WTC11 (cell line): ENCODE data around the gene PHKA2. TPM values are rescaled to one million over a fixed set of nuclear protein-coding genes. Genes with fewer than 3 reads are reported as not detected.

ENCODE experiments used
- ATAC-seq: fragments of 200-7000 bp; cut with Tn5 transposase; 2 replicates; pipeline ENCODE4 v1.10.0; 2021; ENCODE audit warnings: mild to moderate bottlenecking, moderate library complexity
- CTCF ChIA-PET: fragments of 300-600 bp; sonication (Branson Sonifier 250); formaldehyde crosslinking; loops from one replicate; lab custom pipeline; 2021; ENCODE audit warnings: antibody characterized with exemption; lab: Charles Lee
- POLR2A ChIA-PET: fragments of 350-600 bp; sonication (Branson Sonifier 250); formaldehyde crosslinking; loops from one replicate; lab custom pipeline; 2021; ENCODE audit warnings: antibody characterized with exemption; lab: Charles Lee
- DNase-seq: peaks from one replicate; pipeline ENCODE4 v3.0.0; 2021; ENCODE audit warnings: low spot score
- H3K27ac Mint-ChIP-seq: 2 replicates; pipeline ENCODE4 v1.8.0; 2021; ENCODE audit warnings: mixed read lengths
- H3K27me3 Mint-ChIP-seq: 2 replicates; pipeline ENCODE4 v1.8.0; 2021; ENCODE audit warnings: low read depth, mild to moderate bottlenecking, moderate library complexity, mixed read lengths
- H3K36me3 Mint-ChIP-seq: 2 replicates; pipeline ENCODE4 v1.8.0; 2021; ENCODE audit warnings: mixed read lengths
- H3K4me1 Mint-ChIP-seq: 2 replicates; pipeline ENCODE4 v1.8.0; 2022; ENCODE audit warnings: mixed read lengths
- H3K4me3 Mint-ChIP-seq: 2 replicates; pipeline ENCODE4 v1.8.0; 2021; ENCODE audit warnings: mild to moderate bottlenecking, moderate library complexity, mixed read lengths
- H3K9me3 Mint-ChIP-seq: 2 replicates; pipeline ENCODE4 v1.8.0; 2021; ENCODE audit warnings: mixed read lengths
- CBFB ChIP-seq: sonication (generic); formaldehyde crosslinking; IDR thresholded peaks from 2 replicates; pipeline ENCODE4 v1.8.1; 2022; ENCODE audit warnings: mild to moderate bottlenecking, low read depth, missing genetic modification reagents
- EMX1 ChIP-seq: fragments of 250-450 bp; sonication (Bioruptor Pico); IDR thresholded peaks from 2 replicates; pipeline ENCODE4 v1.8.0; 2021; ENCODE audit warnings: mild to moderate bottlenecking
- FOXK1 ChIP-seq: sonication (generic); formaldehyde crosslinking; IDR thresholded peaks from 2 replicates; pipeline ENCODE4 v1.8.0; 2022; ENCODE audit warnings: mild to moderate bottlenecking, moderate library complexity, missing genetic modification reagents
- GRHL2 ChIP-seq: fragments of 250-450 bp; sonication (Bioruptor Pico); IDR thresholded peaks from 2 replicates; pipeline ENCODE4 v1.8.0; 2022; ENCODE audit warnings: mild to moderate bottlenecking, moderate library complexity; ENCODE audit not compliant: insufficient replicate concordance, severe bottlenecking
- GTF2I ChIP-seq: fragments of 250-450 bp; sonication (Bioruptor Pico); conservative IDR thresholded peaks from 2 replicates; pipeline ENCODE4 v1.4.0; 2021; ENCODE audit warnings: mild to moderate bottlenecking
- IRF2 ChIP-seq: sonication (generic); formaldehyde crosslinking; IDR thresholded peaks from 2 replicates; pipeline ENCODE4 v1.8.0; 2022; ENCODE audit warnings: low read depth, missing genetic modification reagents, borderline replicate concordance
- JAZF1 ChIP-seq: fragments of 250-450 bp; sonication (Bioruptor Pico); IDR thresholded peaks from 2 replicates; pipeline ENCODE4 v1.9.0; 2021; ENCODE audit warnings: moderate library complexity, mild to moderate bottlenecking, inconsistent platforms
- NFYB ChIP-seq: sonication (generic); formaldehyde crosslinking; conservative IDR thresholded peaks from 2 replicates; pipeline ENCODE4 v1.8.0; 2022; ENCODE audit warnings: low read depth, missing genetic modification reagents
- RELA ChIP-seq: sonication (generic); formaldehyde crosslinking; IDR thresholded peaks from 2 replicates; pipeline ENCODE4 v1.8.1; 2022; ENCODE audit warnings: missing genetic modification reagents, mild to moderate bottlenecking, borderline replicate concordance
- ZNF121 ChIP-seq: sonication (generic); formaldehyde crosslinking; IDR thresholded peaks from 2 replicates; pipeline ENCODE4 v1.8.0; 2023; ENCODE audit warnings: missing genetic modification reagents
- ZNF263 ChIP-seq: sonication (generic); formaldehyde crosslinking; IDR thresholded peaks from 2 replicates; pipeline ENCODE4 v1.8.1; 2022; ENCODE audit warnings: low read depth, mild to moderate bottlenecking, moderate library complexity, missing genetic modification reagents
- total RNA-seq: library from RNA; stranded (reverse); gene quantifications from 3 replicates; pipeline ENCODE4 v1.2.3, GENCODE V29; 2021
- TF ChIP-seq, protein P1 (sequence below): fragments of 250-450 bp; sonication (Bioruptor Pico); IDR thresholded peaks from 2 replicates; pipeline ENCODE4 v1.9.0; 2021; ENCODE audit warnings: mild to moderate bottlenecking
- TF ChIP-seq, protein P2 (sequence below): sonication (generic); formaldehyde crosslinking; IDR thresholded peaks from 2 replicates; pipeline ENCODE4 v1.8.1; 2022; ENCODE audit warnings: low read depth, mild to moderate bottlenecking, moderate library complexity, missing genetic modification reagents, borderline replicate concordance
- TF ChIP-seq, protein P3 (sequence below): fragments of 250-450 bp; sonication (Bioruptor Pico); IDR thresholded peaks from 2 replicates; pipeline ENCODE4 v1.9.0; 2021; ENCODE audit warnings: mild to moderate bottlenecking, borderline replicate concordance
- TF ChIP-seq, protein P4 (sequence below): sonication (generic); formaldehyde crosslinking; IDR thresholded peaks from 2 replicates; pipeline ENCODE4 v1.8.0; 2022; ENCODE audit warnings: missing genetic modification reagents
- TF ChIP-seq, protein P5 (sequence below): fragments of 250-450 bp; sonication (Bioruptor Pico); IDR thresholded peaks from 2 replicates; pipeline ENCODE4 v1.9.0; 2021; ENCODE audit warnings: moderate library complexity, mild to moderate bottlenecking, inconsistent platforms, borderline replicate concordance

The PHKA2 gene
- total RNA-seq, 1 experiment from 2014 or later, result 23.8 TPM

DNA sequence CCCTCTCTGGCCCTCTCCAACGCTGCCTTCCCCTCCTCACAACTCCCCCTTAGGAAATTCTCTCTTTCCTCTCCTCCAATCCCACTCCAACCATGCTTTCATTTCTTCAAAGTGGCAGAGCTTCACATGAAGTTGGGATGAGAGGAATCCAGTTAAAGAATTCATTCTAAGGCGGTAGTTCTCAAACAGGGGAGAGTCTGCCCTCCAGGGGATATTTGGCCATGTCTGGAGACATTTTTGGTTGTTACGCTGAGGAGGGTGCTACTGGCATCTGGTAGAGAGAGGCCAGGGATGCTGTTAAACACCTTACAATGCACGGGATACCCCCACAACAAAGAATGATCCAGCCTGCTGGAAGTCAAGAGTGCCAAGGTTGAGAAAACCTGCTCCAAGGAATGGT lies 40.5 kb upstream of the PHKA2 start (continued):
- TF ChIP-seq, protein P1, sequence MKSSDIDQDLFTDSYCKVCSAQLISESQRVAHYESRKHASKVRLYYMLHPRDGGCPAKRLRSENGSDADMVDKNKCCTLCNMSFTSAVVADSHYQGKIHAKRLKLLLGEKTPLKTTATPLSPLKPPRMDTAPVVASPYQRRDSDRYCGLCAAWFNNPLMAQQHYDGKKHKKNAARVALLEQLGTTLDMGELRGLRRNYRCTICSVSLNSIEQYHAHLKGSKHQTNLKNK, result no peak
- no peak for TF ChIP-seq FOXK1 (CRISPR knock-in tag)
- TF ChIP-seq ZNF121 (CRISPR knock-in tag), result no peak
- no peak for TF ChIP-seq IRF2 (CRISPR knock-in tag)
- TF ChIP-seq ZNF263 (CRISPR knock-in tag), result no peak
- TF ChIP-seq, protein P2, sequence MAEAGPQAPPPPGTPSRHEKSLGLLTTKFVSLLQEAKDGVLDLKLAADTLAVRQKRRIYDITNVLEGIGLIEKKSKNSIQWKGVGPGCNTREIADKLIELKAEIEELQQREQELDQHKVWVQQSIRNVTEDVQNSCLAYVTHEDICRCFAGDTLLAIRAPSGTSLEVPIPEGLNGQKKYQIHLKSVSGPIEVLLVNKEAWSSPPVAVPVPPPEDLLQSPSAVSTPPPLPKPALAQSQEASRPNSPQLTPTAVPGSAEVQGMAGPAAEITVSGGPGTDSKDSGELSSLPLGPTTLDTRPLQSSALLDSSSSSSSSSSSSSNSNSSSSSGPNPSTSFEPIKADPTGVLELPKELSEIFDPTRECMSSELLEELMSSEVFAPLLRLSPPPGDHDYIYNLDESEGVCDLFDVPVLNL, result no peak

DNA sequence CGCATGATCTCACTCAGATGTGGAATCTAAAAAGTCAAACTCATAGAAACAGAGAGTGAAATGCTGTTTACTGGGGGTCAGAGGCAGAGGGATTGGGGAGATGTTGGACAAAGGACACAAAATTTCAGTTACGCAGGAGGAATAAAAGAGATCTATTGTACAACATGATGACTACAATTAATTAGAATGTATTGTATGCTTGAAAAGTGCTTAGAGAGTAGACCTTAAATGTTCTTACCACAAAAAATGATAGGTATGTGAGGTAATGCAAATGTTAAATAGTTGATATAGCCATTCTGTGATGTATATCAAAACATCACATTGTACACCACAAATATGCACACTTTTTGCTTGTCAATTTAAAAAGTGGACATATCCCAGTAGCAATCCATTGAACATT lies 36.1 kb upstream of the PHKA2 start:
- Mint-ChIP-seq H3K4me3 (no peak overlapping the region), H3K36me3 (no peaks in the 10 kb centered on the region)
- POLR2A ChIA-PET, result no interaction called here
- no peak for TF ChIP-seq CBFB (CRISPR knock-in tag)
- no peak for TF ChIP-seq NFYB
- TF ChIP-seq GTF2I, result no peak
- no peak for TF ChIP-seq EMX1 (CRISPR knock-in tag)
- TF ChIP-seq, protein P3, sequence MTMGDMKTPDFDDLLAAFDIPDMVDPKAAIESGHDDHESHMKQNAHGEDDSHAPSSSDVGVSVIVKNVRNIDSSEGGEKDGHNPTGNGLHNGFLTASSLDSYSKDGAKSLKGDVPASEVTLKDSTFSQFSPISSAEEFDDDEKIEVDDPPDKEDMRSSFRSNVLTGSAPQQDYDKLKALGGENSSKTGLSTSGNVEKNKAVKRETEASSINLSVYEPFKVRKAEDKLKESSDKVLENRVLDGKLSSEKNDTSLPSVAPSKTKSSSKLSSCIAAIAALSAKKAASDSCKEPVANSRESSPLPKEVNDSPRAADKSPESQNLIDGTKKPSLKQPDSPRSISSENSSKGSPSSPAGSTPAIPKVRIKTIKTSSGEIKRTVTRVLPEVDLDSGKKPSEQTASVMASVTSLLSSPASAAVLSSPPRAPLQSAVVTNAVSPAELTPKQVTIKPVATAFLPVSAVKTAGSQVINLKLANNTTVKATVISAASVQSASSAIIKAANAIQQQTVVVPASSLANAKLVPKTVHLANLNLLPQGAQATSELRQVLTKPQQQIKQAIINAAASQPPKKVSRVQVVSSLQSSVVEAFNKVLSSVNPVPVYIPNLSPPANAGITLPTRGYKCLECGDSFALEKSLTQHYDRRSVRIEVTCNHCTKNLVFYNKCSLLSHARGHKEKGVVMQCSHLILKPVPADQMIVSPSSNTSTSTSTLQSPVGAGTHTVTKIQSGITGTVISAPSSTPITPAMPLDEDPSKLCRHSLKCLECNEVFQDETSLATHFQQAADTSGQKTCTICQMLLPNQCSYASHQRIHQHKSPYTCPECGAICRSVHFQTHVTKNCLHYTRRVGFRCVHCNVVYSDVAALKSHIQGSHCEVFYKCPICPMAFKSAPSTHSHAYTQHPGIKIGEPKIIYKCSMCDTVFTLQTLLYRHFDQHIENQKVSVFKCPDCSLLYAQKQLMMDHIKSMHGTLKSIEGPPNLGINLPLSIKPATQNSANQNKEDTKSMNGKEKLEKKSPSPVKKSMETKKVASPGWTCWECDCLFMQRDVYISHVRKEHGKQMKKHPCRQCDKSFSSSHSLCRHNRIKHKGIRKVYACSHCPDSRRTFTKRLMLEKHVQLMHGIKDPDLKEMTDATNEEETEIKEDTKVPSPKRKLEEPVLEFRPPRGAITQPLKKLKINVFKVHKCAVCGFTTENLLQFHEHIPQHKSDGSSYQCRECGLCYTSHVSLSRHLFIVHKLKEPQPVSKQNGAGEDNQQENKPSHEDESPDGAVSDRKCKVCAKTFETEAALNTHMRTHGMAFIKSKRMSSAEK (CRISPR knock-in tag), result no peak
- TF ChIP-seq RELA (CRISPR knock-in tag), result no peak
- TF ChIP-seq, protein P4, sequence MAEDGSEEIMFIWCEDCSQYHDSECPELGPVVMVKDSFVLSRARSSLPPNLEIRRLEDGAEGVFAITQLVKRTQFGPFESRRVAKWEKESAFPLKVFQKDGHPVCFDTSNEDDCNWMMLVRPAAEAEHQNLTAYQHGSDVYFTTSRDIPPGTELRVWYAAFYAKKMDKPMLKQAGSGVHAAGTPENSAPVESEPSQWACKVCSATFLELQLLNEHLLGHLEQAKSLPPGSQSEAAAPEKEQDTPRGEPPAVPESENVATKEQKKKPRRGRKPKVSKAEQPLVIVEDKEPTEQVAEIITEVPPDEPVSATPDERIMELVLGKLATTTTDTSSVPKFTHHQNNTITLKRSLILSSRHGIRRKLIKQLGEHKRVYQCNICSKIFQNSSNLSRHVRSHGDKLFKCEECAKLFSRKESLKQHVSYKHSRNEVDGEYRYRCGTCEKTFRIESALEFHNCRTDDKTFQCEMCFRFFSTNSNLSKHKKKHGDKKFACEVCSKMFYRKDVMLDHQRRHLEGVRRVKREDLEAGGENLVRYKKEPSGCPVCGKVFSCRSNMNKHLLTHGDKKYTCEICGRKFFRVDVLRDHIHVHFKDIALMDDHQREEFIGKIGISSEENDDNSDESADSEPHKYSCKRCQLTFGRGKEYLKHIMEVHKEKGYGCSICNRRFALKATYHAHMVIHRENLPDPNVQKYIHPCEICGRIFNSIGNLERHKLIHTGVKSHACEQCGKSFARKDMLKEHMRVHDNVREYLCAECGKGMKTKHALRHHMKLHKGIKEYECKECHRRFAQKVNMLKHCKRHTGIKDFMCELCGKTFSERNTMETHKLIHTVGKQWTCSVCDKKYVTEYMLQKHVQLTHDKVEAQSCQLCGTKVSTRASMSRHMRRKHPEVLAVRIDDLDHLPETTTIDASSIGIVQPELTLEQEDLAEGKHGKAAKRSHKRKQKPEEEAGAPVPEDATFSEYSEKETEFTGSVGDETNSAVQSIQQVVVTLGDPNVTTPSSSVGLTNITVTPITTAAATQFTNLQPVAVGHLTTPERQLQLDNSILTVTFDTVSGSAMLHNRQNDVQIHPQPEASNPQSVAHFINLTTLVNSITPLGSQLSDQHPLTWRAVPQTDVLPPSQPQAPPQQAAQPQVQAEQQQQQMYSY (CRISPR knock-in tag), result no peak
- TF ChIP-seq JAZF1 (CRISPR knock-in tag), result no peak
- TF ChIP-seq GRHL2 (CRISPR knock-in tag), result no peak
- TF ChIP-seq, protein P5, sequence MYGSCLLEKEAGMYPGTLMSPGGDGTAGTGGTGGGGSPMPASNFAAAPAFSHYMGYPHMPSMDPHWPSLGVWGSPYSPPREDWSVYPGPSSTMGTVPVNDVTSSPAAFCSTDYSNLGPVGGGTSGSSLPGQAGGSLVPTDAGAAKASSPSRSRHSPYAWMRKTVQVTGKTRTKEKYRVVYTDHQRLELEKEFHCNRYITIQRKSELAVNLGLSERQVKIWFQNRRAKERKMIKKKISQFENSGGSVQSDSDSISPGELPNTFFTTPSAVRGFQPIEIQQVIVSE (CRISPR knock-in tag), result no peak
- TF ChIP-seq, all 79 proteins: peak for 0
- no peaks in the 10 kb centered on the region for H3K27me3 Mint-ChIP-seq
- no peak for DNase-seq
- no peak overlapping the region for H3K27ac Mint-ChIP-seq
- CTCF ChIA-PET, result interaction anchor here (3.6 kb wide), 1 partner anchor 313 kb away, joined by 64 read pairs; no protein-coding TSS in a partner anchor
- no peak for ATAC-seq
- no peaks in the 10 kb centered on the region for H3K9me3 Mint-ChIP-seq
- no peaks in the 10 kb centered on the region for H3K4me1 Mint-ChIP-seq
